ENCODE measurements around the gene HNF1B. TPM values are rescaled to one million over a fixed set of nuclear protein-coding genes. Genes with fewer than 3 reads are reported as not detected.

HNF1B gene
- total RNA-seq, 1 experiment from 2014 or later: 2.0 TPM

GRCh38 chr17:37726891-37727675 is 17.8 kb downstream of the HNF1B start:
- Histone ChIP-seq H3K9ac (ENCODE audit: low read length) (no peak overlapping the region), H3K9me3 (ENCODE audit: low read length) (no peaks in the 10 kb centered on the region), H3K79me2 (ENCODE audit: low read length) (no peaks in the 10 kb centered on the region), H3K4me1 (ENCODE audit: insufficient read depth, low read length) (no peaks in the 10 kb centered on the region), H3K27ac (ENCODE audit: low read length) (no peak overlapping the region), H3K36me3 (ENCODE audit: low read depth, low read length) (no peaks in the 10 kb centered on the region), H3K4me2 (ENCODE audit: low read length) (no peak overlapping the region), H2AFZ (ENCODE audit: low read length) (no peak overlapping the region), H3F3A (ENCODE audit: low read length, unreplicated experiment) (no peaks in the 10 kb centered on the region), H3K27me3 (ENCODE audit: low read length) (no peaks in the 10 kb centered on the region), H3K9me2 (replicated peaks; ENCODE audit: low read length) (no peaks in the 10 kb centered on the region), H3K4me3 (ENCODE audit: low read length) (no peak overlapping the region), H4K20me1 (ENCODE audit: low read length) (no peaks in the 10 kb centered on the region)
- DNase-seq (no peak), ATAC-seq (no peak)
- no TSS peak for BruUV-seq (replicated peaks)
- ChIA-PET POLR2A (ENCODE audit: unreplicated experiment) (no interaction called here), CTCF (no interaction called here)
- TF ChIP-seq, protein P1, sequence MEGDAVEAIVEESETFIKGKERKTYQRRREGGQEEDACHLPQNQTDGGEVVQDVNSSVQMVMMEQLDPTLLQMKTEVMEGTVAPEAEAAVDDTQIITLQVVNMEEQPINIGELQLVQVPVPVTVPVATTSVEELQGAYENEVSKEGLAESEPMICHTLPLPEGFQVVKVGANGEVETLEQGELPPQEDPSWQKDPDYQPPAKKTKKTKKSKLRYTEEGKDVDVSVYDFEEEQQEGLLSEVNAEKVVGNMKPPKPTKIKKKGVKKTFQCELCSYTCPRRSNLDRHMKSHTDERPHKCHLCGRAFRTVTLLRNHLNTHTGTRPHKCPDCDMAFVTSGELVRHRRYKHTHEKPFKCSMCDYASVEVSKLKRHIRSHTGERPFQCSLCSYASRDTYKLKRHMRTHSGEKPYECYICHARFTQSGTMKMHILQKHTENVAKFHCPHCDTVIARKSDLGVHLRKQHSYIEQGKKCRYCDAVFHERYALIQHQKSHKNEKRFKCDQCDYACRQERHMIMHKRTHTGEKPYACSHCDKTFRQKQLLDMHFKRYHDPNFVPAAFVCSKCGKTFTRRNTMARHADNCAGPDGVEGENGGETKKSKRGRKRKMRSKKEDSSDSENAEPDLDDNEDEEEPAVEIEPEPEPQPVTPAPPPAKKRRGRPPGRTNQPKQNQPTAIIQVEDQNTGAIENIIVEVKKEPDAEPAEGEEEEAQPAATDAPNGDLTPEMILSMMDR (conservative IDR thresholded peaks at IDR 0.05; ENCODE audit: low read depth, low read length): no peak
- TF ChIP-seq EZH2phosphoT487 (IDR thresholded peaks at IDR 0.05; ENCODE audit: borderline replicate concordance, low read length) (no peak), EZH2 (IDR thresholded peaks at IDR 0.05; ENCODE audit: low read length, unreplicated experiment) (no peak)
- intact Hi-C loops (cut with micrococcal nuclease): no loop called here

DNA sequence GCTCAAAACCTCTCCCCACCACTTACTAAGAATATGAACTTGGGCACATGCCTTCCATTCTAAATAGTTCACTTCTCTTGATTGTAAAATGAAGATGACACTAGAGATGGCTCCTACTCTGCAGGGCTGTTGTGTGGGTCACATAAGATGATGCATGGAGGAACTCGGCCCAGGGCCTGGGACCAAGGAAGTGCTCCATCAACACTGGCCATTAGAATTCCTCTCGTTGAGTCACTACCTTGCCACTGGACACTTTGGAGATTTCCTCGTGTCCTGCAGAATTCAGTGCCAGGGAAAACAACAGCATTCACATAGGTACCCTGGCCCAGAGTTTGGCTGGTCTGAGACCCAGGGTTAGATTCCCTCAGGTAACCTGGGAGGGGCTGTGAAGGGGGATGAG is 18.6 kb downstream of the HNF1B start:
- DNase-seq: no peak
- ChIA-PET CTCF (no interaction called here), POLR2A (ENCODE audit: unreplicated experiment) (no interaction called here)
- no peak overlapping the region for H3K4me3 ChIP-seq (ENCODE audit: low read length)
- H3K27ac ChIP-seq (ENCODE audit: low read length): no peak overlapping the region
- H2AFZ ChIP-seq (ENCODE audit: low read length): no peak overlapping the region
- intact Hi-C loops (cut with micrococcal nuclease): no loop called here
- H3K9ac ChIP-seq (ENCODE audit: low read length): no peak overlapping the region
- H3K9me3 ChIP-seq (ENCODE audit: low read length): no peaks in the 10 kb centered on the region
- TF ChIP-seq EZH2 (IDR thresholded peaks at IDR 0.05; ENCODE audit: low read length, unreplicated experiment) (no peak), EZH2phosphoT487 (IDR thresholded peaks at IDR 0.05; ENCODE audit: borderline replicate concordance, low read length) (no peak)
- TF ChIP-seq, protein P1 (conservative IDR thresholded peaks at IDR 0.05; ENCODE audit: low read depth, low read length): no peak
- no peaks in the 10 kb centered on the region for H3K79me2 ChIP-seq (ENCODE audit: low read length)
- H3K4me2 ChIP-seq (ENCODE audit: low read length): no peak overlapping the region
- ATAC-seq: no peak
- no peaks in the 10 kb centered on the region for H3K4me1 ChIP-seq (ENCODE audit: insufficient read depth, low read length)
- no peaks in the 10 kb centered on the region for H4K20me1 ChIP-seq (ENCODE audit: low read length)
- no peaks in the 10 kb centered on the region for H3K9me2 ChIP-seq (replicated peaks; ENCODE audit: low read length)
- H3K36me3 ChIP-seq (ENCODE audit: low read depth, low read length): no peaks in the 10 kb centered on the region
- no peaks in the 10 kb centered on the region for H3K27me3 ChIP-seq (ENCODE audit: low read length)
- no TSS peak for BruUV-seq (replicated peaks)
- no peaks in the 10 kb centered on the region for H3F3A ChIP-seq (ENCODE audit: low read length, unreplicated experiment)

GRCh38 chr17:37725601-37726146 is 19.2 kb downstream of the HNF1B start:
- CTCF ChIA-PET: no interaction called here

More at GRCh38 chr17:37725601-37726146, 19.2 kb downstream of the HNF1B start:
- intact Hi-C loops (cut with micrococcal nuclease): no loop called here
- no peaks in the 10 kb centered on the region for H3K9me2 ChIP-seq (replicated peaks; ENCODE audit: low read length)
- H3K79me2 ChIP-seq (ENCODE audit: low read length): no peaks in the 10 kb centered on the region
- BruUV-seq (replicated peaks): no TSS peak
- TF ChIP-seq EZH2phosphoT487 (IDR thresholded peaks at IDR 0.05; ENCODE audit: borderline replicate concordance, low read length): no peak
- no peak for TF ChIP-seq EZH2 (IDR thresholded peaks at IDR 0.05; ENCODE audit: low read length, unreplicated experiment)
- TF ChIP-seq, protein P1 (conservative IDR thresholded peaks at IDR 0.05; ENCODE audit: low read depth, low read length): no peak
- H3K27me3 ChIP-seq (ENCODE audit: low read length): no peaks in the 10 kb centered on the region
- no peaks in the 10 kb centered on the region for H4K20me1 ChIP-seq (ENCODE audit: low read length)
- no peaks in the 10 kb centered on the region for H3K4me1 ChIP-seq (ENCODE audit: insufficient read depth, low read length)
- ATAC-seq (peak; percentile 29; the same call in 1 of the 2 replicates), DNase-seq (no peak)
- no peak overlapping the region for H2AFZ ChIP-seq (ENCODE audit: low read length)
- H3K27ac ChIP-seq (ENCODE audit: low read length): no peak overlapping the region
- POLR2A ChIA-PET (ENCODE audit: unreplicated experiment): no interaction called here
- no peaks in the 10 kb centered on the region for H3K36me3 ChIP-seq (ENCODE audit: low read depth, low read length)
- H3F3A ChIP-seq (ENCODE audit: low read length, unreplicated experiment): no peaks in the 10 kb centered on the region
- no peaks in the 10 kb centered on the region for H3K9me3 ChIP-seq (ENCODE audit: low read length)
- H3K4me2 ChIP-seq (ENCODE audit: low read length): no peak overlapping the region
- no peak overlapping the region for H3K9ac ChIP-seq (ENCODE audit: low read length)
- H3K4me3 ChIP-seq (ENCODE audit: low read length): no peak overlapping the region

Data from PC-3 (cell line).